Stimulated activated CD8-positive, alpha-beta memory T cell treated with anti-CD3 and anti-CD28 coated beads, Interleukin-12 subunit alpha, Interleukin-12 subunit beta, amount 100 ng/mL, for 1 hour (primary cell): Measurements from ENCODE around the gene ACSL3.

Experiments used
- DNase-seq: peaks from one replicate; pipeline ENCODE4 v3.0.0-alpha.2; 2020; ENCODE audit warnings: low read depth

The ACSL3 gene

GRCh38 chr2:222942561-222942960 lies 81.7 kb downstream of the ACSL3 start:
- DNase-seq: no peak

- DNase-seq: no peak
Observed at GRCh38 chr2:222942977-222943376, 82.1 kb downstream of the ACSL3 start.

- DNase-seq: no peak
Observed at GRCh38 chr2:222943820-222944219, 83.0 kb downstream of the ACSL3 start.

- DNase-seq: no peak
Observed at GRCh38 chr2:222944552-222944951, 83.7 kb downstream of the ACSL3 start.

- no peak for DNase-seq
Observed at GRCh38 chr2:222944971-222945740, 84.3 kb downstream of the ACSL3 start.

GRCh38 chr2:222945887-222946286 lies 85.1 kb downstream of the ACSL3 start:
- no peak for DNase-seq

- no peak for DNase-seq
Observed at GRCh38 chr2:222946700-222947287, 86.0 kb downstream of the ACSL3 start.

GRCh38 chr2:222949073-222949472 lies 88.2 kb downstream of the ACSL3 start:
- no peak for DNase-seq

GRCh38 chr2:222949690-222950323 lies 89.0 kb downstream of the ACSL3 start:
- DNase-seq: no peak

- no peak for DNase-seq
Observed at GRCh38 chr2:222950638-222951285, 89.9 kb downstream of the ACSL3 start.

- no peak for DNase-seq
Observed at GRCh38 chr2:222952204-222952603, 91.4 kb downstream of the ACSL3 start.

- DNase-seq: no peak
Observed at GRCh38 chr2:222955008-222955407, 94.2 kb downstream of the ACSL3 start.

- no peak for DNase-seq
Observed at GRCh38 chr2:222959358-222959757, 98.5 kb downstream of the ACSL3 start.

GRCh38 chr2:222960126-222960525 lies 99.3 kb downstream of the ACSL3 start:
- no peak for DNase-seq

- no peak for DNase-seq
Observed at GRCh38 chr2:222963641-222964040, 102.8 kb downstream of the ACSL3 start.

GRCh38 chr2:222964376-222965031 lies 103.7 kb downstream of the ACSL3 start:
- DNase-seq: no peak

- no peak for DNase-seq
Observed at GRCh38 chr2:222965555-222965954, 104.7 kb downstream of the ACSL3 start.

GRCh38 chr2:222968550-222969155 lies 107.8 kb downstream of the ACSL3 start:
- DNase-seq: no peak

- no peak for DNase-seq
Observed at GRCh38 chr2:222969491-222969890, 108.7 kb downstream of the ACSL3 start.

- DNase-seq: no peak
Observed at GRCh38 chr2:222972420-222972819, 111.6 kb downstream of the ACSL3 start.

GRCh38 chr2:222973237-222973636 lies 112.4 kb downstream of the ACSL3 start:
- no peak for DNase-seq

- DNase-seq: no peak
Observed at GRCh38 chr2:222973733-222974132, 112.9 kb downstream of the ACSL3 start.
